Measurements from ENCODE around the gene SEC14L1. TPM values are rescaled to one million over a fixed set of nuclear protein-coding genes. Genes with fewer than 3 reads are reported as not detected.

SEC14L1 gene
- total and polyA plus RNA-seq, 2 experiments from 2014 or later = 52.9 to 71.4 TPM

DNA sequence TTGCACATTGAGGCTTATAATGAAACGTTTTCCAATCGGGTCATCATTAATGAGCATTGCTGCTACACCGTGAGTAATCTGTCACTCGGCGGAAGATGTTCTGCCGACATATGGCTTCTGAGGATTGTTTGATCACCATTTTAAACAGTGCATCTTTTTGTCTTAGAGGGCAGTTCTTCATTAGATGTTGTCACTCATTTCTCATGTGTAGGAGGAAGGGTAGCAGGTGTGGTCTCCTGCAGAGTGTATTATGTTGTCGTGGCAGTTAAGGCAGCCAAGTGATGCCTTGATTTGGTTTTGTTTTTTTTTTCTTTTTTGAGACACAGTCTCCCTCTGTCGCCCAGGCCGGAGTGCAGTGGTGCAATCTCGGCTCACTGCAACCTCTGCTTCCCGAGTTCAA lies 50.5 kb downstream of the SEC14L1 start:
- Histone ChIP-seq H3K4me1 (ENCODE audit: insufficient read depth) (peaks cover 3% of the 10 kb centered on the region), H3K4me3 (no peak overlapping the region), H3K9me3 (ENCODE audit: low read depth) (no peaks in the 10 kb centered on the region), H2AFZ (no peak overlapping the region), H4K20me1 (ENCODE audit: insufficient read depth, poor library complexity, severe bottlenecking) (peaks cover 6% of the 10 kb centered on the region), H3K4me2 (no peak overlapping the region), H3K27me3 (no peaks in the 10 kb centered on the region), H3K79me2 (peaks cover 46% of the 10 kb centered on the region), H3K9me2 (replicated peaks; ENCODE audit: insufficient read depth) (no peaks in the 10 kb centered on the region), H3K27ac (no peak overlapping the region), H3K36me3 (replicated peaks; ENCODE audit: insufficient read depth, low read depth) (no peaks in the 10 kb centered on the region)
- WGBS (ENCODE audit: low lambda C conversion rate, missing lambda C conversion rate) = 95% methylated on average over 11 of the region's 11 CpGs
- no peak for TF ChIP-seq EZH2 (IDR thresholded peaks at IDR 0.05; ENCODE audit: borderline replicate concordance)
- no peak for TF ChIP-seq EZH2phosphoT487 (IDR thresholded peaks at IDR 0.05; ENCODE audit: low read depth, severe bottlenecking, unreplicated experiment)
- DNase-seq (ENCODE audit: low spot score) = no peak

DNA sequence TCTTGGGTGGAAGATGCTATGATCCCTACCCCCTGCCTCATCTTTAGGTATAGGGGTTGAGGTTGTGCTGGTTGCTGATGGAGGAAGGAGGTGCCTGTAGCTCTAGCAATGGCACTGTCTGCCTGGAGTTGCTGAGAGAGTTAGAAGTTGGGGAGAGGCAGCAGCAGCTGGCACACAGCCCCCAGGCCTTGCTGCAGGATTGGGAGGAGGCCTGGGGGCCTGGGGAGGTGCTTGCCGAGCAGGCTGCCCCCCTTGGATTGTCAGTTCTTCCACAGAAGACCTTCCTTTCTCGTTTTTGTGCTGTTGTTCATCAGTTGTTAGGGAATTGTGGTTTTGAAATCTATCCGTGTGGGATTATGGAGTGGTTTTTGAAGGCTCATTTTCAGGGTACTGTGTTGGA lies 52.9 kb downstream of the SEC14L1 start:
- no peak overlapping the region for H3K4me2 ChIP-seq
- no peaks in the 10 kb centered on the region for H3K9me3 ChIP-seq (ENCODE audit: low read depth)
- TF ChIP-seq EZH2 (IDR thresholded peaks at IDR 0.05; ENCODE audit: borderline replicate concordance) (no peak), EZH2phosphoT487 (IDR thresholded peaks at IDR 0.05; ENCODE audit: low read depth, severe bottlenecking, unreplicated experiment) (no peak)
- TF ChIP-seq, protein P1, sequence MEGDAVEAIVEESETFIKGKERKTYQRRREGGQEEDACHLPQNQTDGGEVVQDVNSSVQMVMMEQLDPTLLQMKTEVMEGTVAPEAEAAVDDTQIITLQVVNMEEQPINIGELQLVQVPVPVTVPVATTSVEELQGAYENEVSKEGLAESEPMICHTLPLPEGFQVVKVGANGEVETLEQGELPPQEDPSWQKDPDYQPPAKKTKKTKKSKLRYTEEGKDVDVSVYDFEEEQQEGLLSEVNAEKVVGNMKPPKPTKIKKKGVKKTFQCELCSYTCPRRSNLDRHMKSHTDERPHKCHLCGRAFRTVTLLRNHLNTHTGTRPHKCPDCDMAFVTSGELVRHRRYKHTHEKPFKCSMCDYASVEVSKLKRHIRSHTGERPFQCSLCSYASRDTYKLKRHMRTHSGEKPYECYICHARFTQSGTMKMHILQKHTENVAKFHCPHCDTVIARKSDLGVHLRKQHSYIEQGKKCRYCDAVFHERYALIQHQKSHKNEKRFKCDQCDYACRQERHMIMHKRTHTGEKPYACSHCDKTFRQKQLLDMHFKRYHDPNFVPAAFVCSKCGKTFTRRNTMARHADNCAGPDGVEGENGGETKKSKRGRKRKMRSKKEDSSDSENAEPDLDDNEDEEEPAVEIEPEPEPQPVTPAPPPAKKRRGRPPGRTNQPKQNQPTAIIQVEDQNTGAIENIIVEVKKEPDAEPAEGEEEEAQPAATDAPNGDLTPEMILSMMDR (IDR thresholded peaks at IDR 0.05; ENCODE audit: poor library complexity) = no peak
- DNase-seq (ENCODE audit: low spot score) = no peak
- no peak overlapping the region for H3K4me3 ChIP-seq
- peaks cover 22% of the 10 kb centered on the region for H3K79me2 ChIP-seq
- H3K27ac ChIP-seq = no peak overlapping the region
- H3K27me3 ChIP-seq = no peaks in the 10 kb centered on the region
- H3K9me2 ChIP-seq (replicated peaks; ENCODE audit: insufficient read depth) = no peaks in the 10 kb centered on the region
- WGBS (ENCODE audit: low lambda C conversion rate, missing lambda C conversion rate) = 58% methylated on average over 3 of the region's 3 CpGs
- H3K36me3 ChIP-seq (replicated peaks; ENCODE audit: insufficient read depth, low read depth) = no peaks in the 10 kb centered on the region
- H2AFZ ChIP-seq = no peak overlapping the region
- H3K4me1 ChIP-seq (ENCODE audit: insufficient read depth) = no peaks in the 10 kb centered on the region
- no peaks in the 10 kb centered on the region for H4K20me1 ChIP-seq (ENCODE audit: insufficient read depth, poor library complexity, severe bottlenecking)

DNA sequence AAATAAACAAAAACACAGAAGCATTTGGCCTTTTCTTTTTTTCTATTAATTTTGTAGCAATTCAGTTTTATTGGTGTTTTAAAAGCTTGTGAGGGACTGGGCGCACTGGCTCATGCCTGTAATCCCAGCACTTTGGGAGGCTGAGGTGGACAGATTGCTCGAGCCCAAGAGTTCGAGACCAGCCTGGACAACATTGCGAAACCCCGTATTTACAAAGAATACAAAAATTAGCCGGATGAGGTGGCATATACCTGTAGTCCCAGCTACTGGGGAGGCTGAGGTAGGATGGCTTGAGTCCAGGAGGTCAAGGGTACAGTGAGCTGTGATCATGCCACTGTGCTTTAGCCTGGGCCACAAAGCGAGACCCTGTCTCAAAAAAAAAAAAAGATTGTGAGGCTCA lies 53.4 kb downstream of the SEC14L1 start:
- Histone ChIP-seq H3K4me1 (ENCODE audit: insufficient read depth) (no peaks in the 10 kb centered on the region), H3K9me2 (replicated peaks; ENCODE audit: insufficient read depth) (no peaks in the 10 kb centered on the region), H3K79me2 (peaks cover 17% of the 10 kb centered on the region), H3K36me3 (replicated peaks; ENCODE audit: insufficient read depth, low read depth) (no peaks in the 10 kb centered on the region), H2AFZ (no peak overlapping the region), H3K4me2 (no peak overlapping the region), H3K27me3 (no peaks in the 10 kb centered on the region), H4K20me1 (ENCODE audit: insufficient read depth, poor library complexity, severe bottlenecking) (no peaks in the 10 kb centered on the region), H3K9me3 (ENCODE audit: low read depth) (no peaks in the 10 kb centered on the region), H3K27ac (no peak overlapping the region), H3K4me3 (no peak overlapping the region)
- WGBS (ENCODE audit: low lambda C conversion rate, missing lambda C conversion rate) = 92% methylated on average over 7 of the region's 7 CpGs
- no peak for TF ChIP-seq EZH2 (IDR thresholded peaks at IDR 0.05; ENCODE audit: borderline replicate concordance)
- TF ChIP-seq, protein P1 (IDR thresholded peaks at IDR 0.05; ENCODE audit: poor library complexity) = no peak
- no peak for TF ChIP-seq EZH2phosphoT487 (IDR thresholded peaks at IDR 0.05; ENCODE audit: low read depth, severe bottlenecking, unreplicated experiment)
- DNase-seq (ENCODE audit: low spot score) = no peak

DNA sequence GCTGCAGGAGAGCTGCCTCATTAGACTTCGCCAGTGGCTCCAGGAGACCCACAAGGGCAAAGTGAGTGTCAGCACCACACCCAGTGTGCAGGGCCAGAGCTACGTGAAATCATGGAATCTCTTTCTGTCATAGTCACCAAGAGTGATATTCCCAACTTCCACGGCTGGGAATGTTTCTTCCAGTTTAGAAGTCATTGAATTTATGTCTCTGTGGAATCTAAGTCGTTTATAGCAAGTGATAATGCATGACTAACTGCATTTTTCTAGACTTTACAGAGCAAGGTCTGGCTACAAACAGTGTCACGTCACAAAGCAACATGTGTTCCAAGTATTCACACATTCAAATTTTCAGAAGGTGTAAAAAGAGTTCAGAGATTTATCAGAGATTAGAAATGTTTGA lies 55.5 kb downstream of the SEC14L1 start:
- no peak overlapping the region for H3K4me2 ChIP-seq
- TF ChIP-seq EZH2phosphoT487 (IDR thresholded peaks at IDR 0.05; ENCODE audit: low read depth, severe bottlenecking, unreplicated experiment) (no peak), EZH2 (IDR thresholded peaks at IDR 0.05; ENCODE audit: borderline replicate concordance) (no peak)
- TF ChIP-seq, protein P1 (IDR thresholded peaks at IDR 0.05; ENCODE audit: poor library complexity) = no peak
- no peaks in the 10 kb centered on the region for H4K20me1 ChIP-seq (ENCODE audit: insufficient read depth, poor library complexity, severe bottlenecking)
- no peaks in the 10 kb centered on the region for H3K27me3 ChIP-seq
- no peaks in the 10 kb centered on the region for H3K79me2 ChIP-seq
- H3K27ac ChIP-seq = no peak overlapping the region
- DNase-seq (ENCODE audit: low spot score) = no peak
- no peaks in the 10 kb centered on the region for H3K9me3 ChIP-seq (ENCODE audit: low read depth)
- H3K4me1 ChIP-seq (ENCODE audit: insufficient read depth) = no peaks in the 10 kb centered on the region
- H3K4me3 ChIP-seq = no peak overlapping the region
- no peak overlapping the region for H2AFZ ChIP-seq
- H3K36me3 ChIP-seq (replicated peaks; ENCODE audit: insufficient read depth, low read depth) = no peaks in the 10 kb centered on the region
- 85% methylated on average over 5 of the region's 5 CpGs for WGBS (ENCODE audit: low lambda C conversion rate, missing lambda C conversion rate)
- H3K9me2 ChIP-seq (replicated peaks; ENCODE audit: insufficient read depth) = no peaks in the 10 kb centered on the region

Data from hepatocyte (in vitro differentiated cells).